Gastrocnemius medialis (tissue), 4 donors: Measurements from ENCODE around the gene SPON1. TPM values are rescaled to one million over a fixed set of nuclear protein-coding genes. Genes with fewer than 3 reads are reported as not detected.

Experiments used
- ATAC-seq, 2 donors: fragments of 150-250 bp; one replicate each; pipeline ENCODE4 v1.9.1; 2016
- DNase-seq, 2 donors: peaks; one replicate each; pipeline ENCODE4 v3.0.0-alpha.2; 2019
- H3K27ac ChIP-seq, 4 donors: fragments of 200-600 bp; sonication (generic); 1 replicate in 1 of 4; 2 replicates in 3 of 4; pipeline ENCODE4 v1.5.1; 2016 to 2018; ENCODE audit warnings: mild to moderate bottlenecking in 2 of 4, moderate library complexity in 1 of 4
- H3K27me3 ChIP-seq, 3 donors: fragments of 200-600 bp; sonication (generic) in 2 of 3; 1 replicate in 1 of 3; 2 replicates in 2 of 3; pipeline versions ENCODE4 v1.5.1 to v1.6.0; 2016 to 2019; ENCODE audit warnings: mild to moderate bottlenecking in 1 of 3, moderate library complexity in 1 of 3
- H3K36me3 ChIP-seq, 2 donors: fragments of 200-600 bp; sonication (generic) in 1 of 2; one replicate each; pipeline ENCODE4 v1.5.1; 2017 to 2018
- H3K4me1 ChIP-seq, 2 donors: fragments of 200-600 bp; sonication (generic) in 1 of 2; one replicate each; pipeline ENCODE4 v1.5.1; 2016 to 2017; ENCODE audit warnings: mild to moderate bottlenecking in 2 of 2
- H3K4me3 ChIP-seq, 4 donors: fragments of 200-600 bp; sonication (generic) in 3 of 4; 1 replicate in 1 of 4; 2 replicates in 3 of 4; pipeline ENCODE4 v1.5.1; 2016 to 2019; ENCODE audit warnings: mild to moderate bottlenecking in 2 of 4
- H3K9me3 ChIP-seq, 3 donors: fragments of 200-600 bp; sonication (generic) in 2 of 3; 1 replicate in 1 of 3; 2 replicates in 2 of 3; pipeline ENCODE4 v1.5.1; 2016 to 2019
- POLR2A ChIP-seq, 2 donors: fragments of 450-650 bp; IDR thresholded peaks; one replicate each; pipeline ENCODE4 v1.6.1; 2017; ENCODE audit warnings: antibody characterized with exemption in 2 of 2, mild to moderate bottlenecking in 2 of 2, moderate library complexity in 2 of 2
- in situ Hi-C, 4 donors: fragments of 200-750 bp; cut with MboI; loops; one replicate each; pipeline versions ENCODE4 v1.15.0 to v1.8.0; 2017; ENCODE audit warnings: low sequenced_read_pairs in 4 of 4
- intact Hi-C: fragments of 100-400 bp; cut with DNase I; formaldehyde crosslinking; loops from one replicate; pipeline ENCODE4 v1.15.1; 2023; ENCODE audit warnings: low total_unique reads
- total RNA-seq, 4 donors: library from RNA; depleted of rRNA; stranded (reverse); fragments of >200 nt; gene quantifications; one replicate each; pipeline versions ENCODE4 v1.1.0 to v1.2.3, GENCODE V29; 2016
- TF ChIP-seq, protein P1 (sequence below), 5 experiments: fragments of 450-650 bp in 3 of 5; fragments of 200-600 bp in 2 of 5; sonication (generic) in 2 of 5; IDR thresholded peaks in 4 of 5; conservative IDR thresholded peaks in 1 of 5; 1 replicate in 4 of 5; 2 replicates in 1 of 5; pipeline ENCODE4 v1.5.1; 2016 to 2019; ENCODE audit warnings: antibody characterized with exemption in 5 of 5, mild to moderate bottlenecking in 3 of 5, moderate library complexity in 3 of 5

Gene SPON1
- total RNA-seq, 4 donors from 2014 or later, result 0.10 to 1.6 (median 0.36) TPM

DNA sequence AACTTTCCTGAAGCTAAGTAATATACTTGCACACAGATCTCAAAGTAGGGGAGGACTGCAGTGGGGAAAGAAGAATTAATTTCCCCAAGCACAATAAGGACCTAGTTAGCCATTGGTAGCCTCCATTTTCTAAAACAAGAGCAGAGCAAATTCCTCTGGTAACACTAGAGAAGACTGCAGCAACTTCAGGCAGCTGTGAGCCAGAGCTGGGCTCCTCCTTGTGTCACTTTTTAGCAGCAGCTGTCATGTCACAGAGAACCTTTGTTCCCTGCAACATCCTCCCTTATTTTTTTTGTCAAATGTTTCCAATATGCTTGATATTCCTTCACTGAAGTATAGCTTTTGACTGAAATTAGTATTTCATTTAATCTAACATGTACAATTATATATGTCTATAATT, 342.1 kb downstream of the SPON1 start:
- intact Hi-C loops (loop anchor here (10.0 kb wide), 1 partner anchor 120 kb away; no protein-coding TSS in a partner anchor), in situ Hi-C loops (loop anchor here in 1 of 4 donors (5.0 kb wide), 1 partner anchor 148 kb away; no protein-coding TSS in a partner anchor)
- no peaks in the 10 kb centered on the region for H3K9me3 ChIP-seq
- H3K36me3 ChIP-seq, result no peaks in the 10 kb centered on the region
- H3K4me1 ChIP-seq, result peaks cover 40 to 48% of the 10 kb centered on the region in 2 donors
- TF ChIP-seq, protein P1, sequence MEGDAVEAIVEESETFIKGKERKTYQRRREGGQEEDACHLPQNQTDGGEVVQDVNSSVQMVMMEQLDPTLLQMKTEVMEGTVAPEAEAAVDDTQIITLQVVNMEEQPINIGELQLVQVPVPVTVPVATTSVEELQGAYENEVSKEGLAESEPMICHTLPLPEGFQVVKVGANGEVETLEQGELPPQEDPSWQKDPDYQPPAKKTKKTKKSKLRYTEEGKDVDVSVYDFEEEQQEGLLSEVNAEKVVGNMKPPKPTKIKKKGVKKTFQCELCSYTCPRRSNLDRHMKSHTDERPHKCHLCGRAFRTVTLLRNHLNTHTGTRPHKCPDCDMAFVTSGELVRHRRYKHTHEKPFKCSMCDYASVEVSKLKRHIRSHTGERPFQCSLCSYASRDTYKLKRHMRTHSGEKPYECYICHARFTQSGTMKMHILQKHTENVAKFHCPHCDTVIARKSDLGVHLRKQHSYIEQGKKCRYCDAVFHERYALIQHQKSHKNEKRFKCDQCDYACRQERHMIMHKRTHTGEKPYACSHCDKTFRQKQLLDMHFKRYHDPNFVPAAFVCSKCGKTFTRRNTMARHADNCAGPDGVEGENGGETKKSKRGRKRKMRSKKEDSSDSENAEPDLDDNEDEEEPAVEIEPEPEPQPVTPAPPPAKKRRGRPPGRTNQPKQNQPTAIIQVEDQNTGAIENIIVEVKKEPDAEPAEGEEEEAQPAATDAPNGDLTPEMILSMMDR (IDR thresholded peaks at IDR 0.05 in 4 of 5, conservative IDR thresholded peaks at IDR 0.05 in 1 of 5), result no peak
- no peak for TF ChIP-seq POLR2A (IDR thresholded peaks at IDR 0.05)
- peak in 1 of 2 donors; percentile 47 for ATAC-seq
- no peak overlapping the region for H3K4me3 ChIP-seq
- DNase-seq, result peak in 1 of 2 donors; percentile 36
- no peak overlapping the region for H3K27ac ChIP-seq
- no peaks in the 10 kb centered on the region for H3K27me3 ChIP-seq

DNA sequence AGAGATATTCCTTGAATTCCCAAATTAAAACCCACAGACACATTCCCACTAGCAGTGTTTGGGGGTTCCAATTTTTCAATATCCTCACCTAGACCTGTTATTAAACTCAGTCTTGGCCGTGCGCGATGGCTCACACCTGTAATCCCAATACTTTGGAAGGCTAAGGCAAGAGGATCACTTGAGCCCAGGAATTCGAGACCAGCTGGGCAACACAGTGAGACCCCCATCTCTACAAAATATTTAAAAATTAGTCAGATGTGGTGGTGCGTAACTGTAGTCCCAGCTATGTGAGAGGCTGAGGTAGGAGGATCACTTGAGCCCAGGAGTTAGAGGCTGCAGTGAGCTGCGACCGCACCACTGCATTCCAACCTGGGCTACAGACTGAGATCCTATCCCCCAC, 343.1 kb downstream of the SPON1 start:
- in situ Hi-C loops, result no loop called here
- peaks cover 42 to 47% of the 10 kb centered on the region in 2 donors for H3K4me1 ChIP-seq

DNA sequence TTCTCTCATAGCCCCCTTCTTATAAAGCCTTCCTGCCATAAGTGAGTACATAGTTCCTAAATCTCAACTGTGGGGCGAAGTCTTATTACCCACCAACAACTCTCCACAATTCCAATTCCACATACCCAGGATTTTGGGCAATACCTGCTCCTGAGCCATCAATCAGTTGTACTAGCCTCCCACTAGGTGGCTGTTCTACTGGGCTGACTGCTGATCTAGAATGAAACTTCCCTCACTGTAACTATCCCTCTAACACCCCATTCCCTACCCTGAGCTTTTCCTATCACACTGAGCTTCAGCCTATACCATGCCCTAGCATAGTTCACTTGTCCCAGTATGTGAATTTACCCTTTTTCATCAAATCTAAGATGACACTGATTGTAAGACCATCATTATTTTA, 344.0 kb downstream of the SPON1 start:
- intact Hi-C loops, result loop anchor here (10.0 kb wide), 1 partner anchor 118 kb away; no protein-coding TSS in a partner anchor
- Histone ChIP-seq H3K27me3 (no peaks in the 10 kb centered on the region), H3K9me3 (no peaks in the 10 kb centered on the region), H3K4me1 (peaks cover 42 to 46% of the 10 kb centered on the region in 2 donors), H3K36me3 (no peaks in the 10 kb centered on the region), H3K4me3 (no peak overlapping the region), H3K27ac (no peak overlapping the region)
- in situ Hi-C loops, result no loop called here
- DNase-seq, result no peak
- no peak for ATAC-seq
- TF ChIP-seq, protein P1 (IDR thresholded peaks at IDR 0.05 in 4 of 5, conservative IDR thresholded peaks at IDR 0.05 in 1 of 5), result no peak
- no peak for TF ChIP-seq POLR2A (IDR thresholded peaks at IDR 0.05)

More for the DNA sequence above, 343.1 kb downstream of the SPON1 start:
- Histone ChIP-seq H3K27me3 (no peaks in the 10 kb centered on the region), H3K9me3 (no peaks in the 10 kb centered on the region), H3K4me3 (no peak overlapping the region), H3K36me3 (no peaks in the 10 kb centered on the region), H3K27ac (no peak overlapping the region)
- DNase-seq, result no peak
- no peak for ATAC-seq
- intact Hi-C loops, result loop anchor here (10.0 kb wide), 1 partner anchor 119 kb away; no protein-coding TSS in a partner anchor
- no peak for TF ChIP-seq POLR2A (IDR thresholded peaks at IDR 0.05)
- TF ChIP-seq, protein P1 (IDR thresholded peaks at IDR 0.05 in 4 of 5, conservative IDR thresholded peaks at IDR 0.05 in 1 of 5), result no peak

DNA sequence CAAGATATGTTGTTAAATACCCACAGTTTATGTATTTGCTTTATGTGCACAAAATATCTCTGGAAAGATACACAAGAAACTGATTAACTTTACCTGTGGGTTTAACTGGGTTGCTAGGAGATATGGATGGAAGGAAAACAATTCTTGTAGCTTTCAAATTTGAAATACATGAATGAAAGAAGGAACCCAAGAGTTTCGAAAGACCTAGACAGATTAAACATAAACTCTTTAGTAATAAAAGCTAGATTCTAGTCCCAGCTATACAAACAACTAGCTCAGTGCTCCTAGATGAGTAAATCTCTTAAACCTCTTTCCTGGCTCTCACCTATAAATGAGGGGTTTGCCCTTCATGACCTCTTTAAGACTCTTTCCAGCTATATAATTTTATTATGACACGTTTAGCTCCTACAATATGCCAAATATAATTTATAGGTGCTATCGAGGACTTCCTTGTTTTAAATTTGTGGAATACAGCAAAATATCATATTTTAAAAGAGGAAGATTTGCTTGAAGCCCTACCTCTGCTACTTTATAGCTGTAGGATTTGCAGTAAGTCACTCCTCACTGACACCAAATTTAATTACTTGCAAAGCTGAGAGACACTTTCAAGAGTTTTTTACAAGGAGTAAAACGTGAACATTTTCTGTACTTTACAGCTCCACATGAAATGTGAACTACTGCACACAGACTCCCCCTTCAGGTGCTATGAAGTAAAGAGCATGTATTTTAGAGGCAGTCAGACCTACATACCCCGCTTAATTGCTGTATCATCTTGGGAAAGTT, 345.8 kb downstream of the SPON1 start:
- in situ Hi-C loops, result no loop called here
- H3K4me3 ChIP-seq, result no peak overlapping the region
- no peak for DNase-seq
- intact Hi-C loops, result loop anchor here (10.0 kb wide), 1 partner anchor 116 kb away; no protein-coding TSS in a partner anchor
- ATAC-seq, result peak; percentile 52 to 73
- peak overlapping the region in 3 of 4 donors; percentile 22 to 72 (median 56) for H3K27ac ChIP-seq
- no peak for TF ChIP-seq POLR2A (IDR thresholded peaks at IDR 0.05)
- TF ChIP-seq, protein P1 (IDR thresholded peaks at IDR 0.05 in 4 of 5, conservative IDR thresholded peaks at IDR 0.05 in 1 of 5), result peak in 3 of 5 experiments; percentile 37 to 59 (median 56)
- H3K36me3 ChIP-seq, result no peaks in the 10 kb centered on the region
- H3K9me3 ChIP-seq, result no peaks in the 10 kb centered on the region
- peaks cover 37 to 46% of the 10 kb centered on the region in 2 donors for H3K4me1 ChIP-seq
- no peaks in the 10 kb centered on the region for H3K27me3 ChIP-seq
